Measurements from ENCODE around the gene GIGYF2. TPM values are rescaled to one million over a fixed set of nuclear protein-coding genes. Genes with fewer than 3 reads are reported as not detected.

Gene GIGYF2
- total and polyA plus RNA-seq, 12 donors = 9.9 to 71.7 (median 66.1) TPM

GRCh38 chr2:232876161-232876977 is 179.2 kb downstream of the GIGYF2 start:
- Histone ChIP-seq H3K27ac (no peak overlapping the region), H3K27me3 (peaks cover 17 to 34% (median 28%) of the 10 kb centered on the region in 7 donors), H3K9me3 (no peaks in the 10 kb centered on the region), H3K4me1 (peaks cover 0 to 18% (median 5%) of the 10 kb centered on the region in 9 donors), H3K36me3 (no peaks in the 10 kb centered on the region), H3K4me3 (peak overlapping the region; percentile 18 to 54 (median 40))
- intact Hi-C loops (cut with DNase I) = no loop called here
- ATAC-seq (peak in 5 of 8 donors; percentile 7 to 43 (median 16)), DNase-seq (no peak)
- 2% methylated on average over 72 to 119 of the region's 119 CpGs for WGBS, 2 donors
- peak in 2 of 9 donors; percentile 9 to 15 for TF ChIP-seq CTCF (IDR thresholded peaks at IDR 0.05)

GRCh38 chr2:232876978-232877441 is 179.9 kb downstream of the GIGYF2 start:
- Histone ChIP-seq H3K4me1 (peaks cover 0 to 18% (median 5%) of the 10 kb centered on the region in 9 donors), H3K27me3 (peaks cover 17 to 34% (median 28%) of the 10 kb centered on the region in 7 donors), H3K27ac (no peak overlapping the region), H3K36me3 (no peaks in the 10 kb centered on the region), H3K4me3 (peak overlapping the region in 9 of 10 donors; percentile 18 to 54 (median 42)), H3K9me3 (no peaks in the 10 kb centered on the region)
- DNase-seq (no peak), ATAC-seq (peak in 1 of 8 donors; percentile 7)
- intact Hi-C loops (cut with DNase I) = no loop called here
- no peak for TF ChIP-seq CTCF (IDR thresholded peaks at IDR 0.05)
- 26 to 33% methylated on average over 18 to 21 of the region's 21 CpGs for WGBS, 2 donors

GRCh38 chr2:232877940-232878511 is 180.9 kb downstream of the GIGYF2 start:
- no peak overlapping the region for H3K4me3 ChIP-seq
- intact Hi-C loops (cut with DNase I) = no loop called here
- peaks cover 0 to 18% (median 5%) of the 10 kb centered on the region in 9 donors for H3K4me1 ChIP-seq
- H3K27ac ChIP-seq = no peak overlapping the region
- no peak for DNase-seq
- ATAC-seq = no peak
- H3K27me3 ChIP-seq = peaks cover 17 to 34% (median 28%) of the 10 kb centered on the region in 7 donors
- H3K9me3 ChIP-seq = no peaks in the 10 kb centered on the region
- TF ChIP-seq CTCF (IDR thresholded peaks at IDR 0.05) = no peak
- 96 to 97% methylated on average over 13 of the region's 13 CpGs for WGBS, 2 donors
- no peaks in the 10 kb centered on the region for H3K36me3 ChIP-seq

- peaks cover 0 to 14% (median 5%) of the 10 kb centered on the region in 9 donors for H3K4me1 ChIP-seq
- H3K9me3 ChIP-seq = no peaks in the 10 kb centered on the region
- no peak for TF ChIP-seq CTCF (IDR thresholded peaks at IDR 0.05)
- 86 to 90% methylated on average over 20 of the region's 20 CpGs for WGBS, 2 donors
- no peak overlapping the region for H3K27ac ChIP-seq
- no peak overlapping the region for H3K4me3 ChIP-seq
- H3K36me3 ChIP-seq = no peaks in the 10 kb centered on the region
- no peak for ATAC-seq
- intact Hi-C loops (cut with DNase I) = no loop called here
- no peak for DNase-seq
- H3K27me3 ChIP-seq = peaks cover 17 to 34% (median 29%) of the 10 kb centered on the region in 7 donors
These were observed 181.9 kb downstream of the GIGYF2 start for GRCh38 chr2:232878855-232879617.
